ENCODE data around the gene CSTPP1.

DNA sequence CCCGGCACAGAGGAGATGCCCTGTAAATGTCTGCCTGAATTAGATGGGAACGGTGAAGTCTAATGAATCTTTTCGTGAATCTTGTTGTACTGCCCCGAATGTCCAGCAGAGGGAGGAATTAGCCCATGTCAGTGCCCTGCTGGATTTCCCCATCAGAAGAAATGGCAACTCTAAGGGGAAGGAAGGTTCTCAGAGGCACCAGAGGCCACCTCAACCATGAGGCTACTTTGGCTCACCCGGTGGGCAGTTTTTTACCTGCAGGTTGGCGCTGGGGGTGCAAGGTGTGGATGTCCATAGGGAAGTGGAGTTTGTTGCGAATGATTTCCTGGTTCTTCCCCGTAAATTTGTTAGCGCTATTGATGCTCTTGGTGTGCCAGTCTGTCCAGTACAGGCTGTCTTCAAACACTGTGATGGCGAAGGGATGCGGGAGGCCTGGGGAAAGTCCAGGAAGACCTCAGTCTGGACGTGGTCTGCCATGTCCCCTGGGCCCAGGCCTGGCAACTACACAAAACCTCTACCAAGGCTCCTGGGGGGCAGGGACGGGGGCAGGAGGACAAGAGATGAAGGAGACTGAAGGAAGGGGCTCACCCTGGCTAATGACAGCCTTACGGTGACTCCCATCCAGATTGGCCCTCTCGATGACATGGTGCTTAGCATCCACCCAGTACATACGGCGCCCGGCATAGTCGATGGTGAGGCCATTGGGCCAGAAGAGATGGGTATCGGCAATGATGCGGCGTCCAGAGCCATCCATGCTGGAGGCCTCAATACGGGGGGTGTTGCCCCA lies 46.7 kb upstream of the CSTPP1 start:
- TF ChIP-seq, protein P1, sequence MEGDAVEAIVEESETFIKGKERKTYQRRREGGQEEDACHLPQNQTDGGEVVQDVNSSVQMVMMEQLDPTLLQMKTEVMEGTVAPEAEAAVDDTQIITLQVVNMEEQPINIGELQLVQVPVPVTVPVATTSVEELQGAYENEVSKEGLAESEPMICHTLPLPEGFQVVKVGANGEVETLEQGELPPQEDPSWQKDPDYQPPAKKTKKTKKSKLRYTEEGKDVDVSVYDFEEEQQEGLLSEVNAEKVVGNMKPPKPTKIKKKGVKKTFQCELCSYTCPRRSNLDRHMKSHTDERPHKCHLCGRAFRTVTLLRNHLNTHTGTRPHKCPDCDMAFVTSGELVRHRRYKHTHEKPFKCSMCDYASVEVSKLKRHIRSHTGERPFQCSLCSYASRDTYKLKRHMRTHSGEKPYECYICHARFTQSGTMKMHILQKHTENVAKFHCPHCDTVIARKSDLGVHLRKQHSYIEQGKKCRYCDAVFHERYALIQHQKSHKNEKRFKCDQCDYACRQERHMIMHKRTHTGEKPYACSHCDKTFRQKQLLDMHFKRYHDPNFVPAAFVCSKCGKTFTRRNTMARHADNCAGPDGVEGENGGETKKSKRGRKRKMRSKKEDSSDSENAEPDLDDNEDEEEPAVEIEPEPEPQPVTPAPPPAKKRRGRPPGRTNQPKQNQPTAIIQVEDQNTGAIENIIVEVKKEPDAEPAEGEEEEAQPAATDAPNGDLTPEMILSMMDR (conservative IDR thresholded peaks at IDR 0.05; ENCODE audit: low read depth, low read length): peak; percentile 97
- no peak for TF ChIP-seq BHLHE40 (IDR thresholded peaks at IDR 0.05; ENCODE audit: low read depth, low read length)
- peak; percentile 99 for TF ChIP-seq RAD21 (IDR thresholded peaks at IDR 0.05; ENCODE audit: low read length)
- TF ChIP-seq, protein P2, sequence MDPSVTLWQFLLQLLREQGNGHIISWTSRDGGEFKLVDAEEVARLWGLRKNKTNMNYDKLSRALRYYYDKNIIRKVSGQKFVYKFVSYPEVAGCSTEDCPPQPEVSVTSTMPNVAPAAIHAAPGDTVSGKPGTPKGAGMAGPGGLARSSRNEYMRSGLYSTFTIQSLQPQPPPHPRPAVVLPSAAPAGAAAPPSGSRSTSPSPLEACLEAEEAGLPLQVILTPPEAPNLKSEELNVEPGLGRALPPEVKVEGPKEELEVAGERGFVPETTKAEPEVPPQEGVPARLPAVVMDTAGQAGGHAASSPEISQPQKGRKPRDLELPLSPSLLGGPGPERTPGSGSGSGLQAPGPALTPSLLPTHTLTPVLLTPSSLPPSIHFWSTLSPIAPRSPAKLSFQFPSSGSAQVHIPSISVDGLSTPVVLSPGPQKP (IDR thresholded peaks at IDR 0.05; ENCODE audit: borderline replicate concordance, low read depth, low read length): no peak
- TF ChIP-seq MXI1 (IDR thresholded peaks at IDR 0.05; ENCODE audit: borderline replicate concordance, low read depth, low read length): no peak
- no peak for TF ChIP-seq RFX5 (IDR thresholded peaks at IDR 0.05; ENCODE audit: low read depth, low read length)
